ENCODE results near the gene CYLD.
A peak's percentile ranks its signal among the peaks of the same experiment; 100 is the strongest.

Gene CYLD

GRCh38 chr16:50731989-50732832 lies 9.7 kb upstream of the CYLD start:
- DNase-seq (ENCODE audit: low spot score): no peak
- TF ChIP-seq CTCF (IDR thresholded peaks at IDR 0.05; ENCODE audit: extremely low read depth, missing control alignments): no peak

DNA sequence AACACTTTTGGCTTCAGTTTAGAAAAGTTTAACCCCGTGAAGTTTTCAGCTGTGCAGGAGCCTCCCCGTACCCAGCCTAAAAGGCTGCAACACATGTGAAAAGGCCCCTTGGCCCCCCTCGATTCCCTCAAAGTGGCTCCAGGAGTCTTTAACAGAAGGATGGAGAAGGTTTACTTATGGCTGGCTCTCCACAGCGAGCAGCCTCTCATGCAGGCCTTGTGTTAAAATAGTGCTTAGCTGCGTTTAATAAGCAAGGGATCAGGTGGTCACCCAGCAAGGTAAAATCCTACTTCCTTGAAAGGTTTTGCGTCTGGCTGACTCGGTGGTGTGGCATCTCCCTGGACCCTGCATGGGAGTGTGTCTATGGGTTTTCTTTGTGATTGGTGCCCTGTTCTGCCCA lies 8.4 kb upstream of the CYLD start:
- TF ChIP-seq CTCF (IDR thresholded peaks at IDR 0.05; ENCODE audit: extremely low read depth, missing control alignments): no peak
- no peak for DNase-seq (ENCODE audit: low spot score)

GRCh38 chr16:50735629-50736122 lies 6.2 kb upstream of the CYLD start:
- no peak for TF ChIP-seq CTCF (IDR thresholded peaks at IDR 0.05; ENCODE audit: extremely low read depth, missing control alignments)
- peak; percentile 70 for DNase-seq (ENCODE audit: low spot score)

- no peak for DNase-seq (ENCODE audit: low spot score)
- TF ChIP-seq CTCF (IDR thresholded peaks at IDR 0.05; ENCODE audit: extremely low read depth, missing control alignments): no peak
Observed at GRCh38 chr16:50736448-50736847, 5.4 kb upstream of the CYLD start.

DNA sequence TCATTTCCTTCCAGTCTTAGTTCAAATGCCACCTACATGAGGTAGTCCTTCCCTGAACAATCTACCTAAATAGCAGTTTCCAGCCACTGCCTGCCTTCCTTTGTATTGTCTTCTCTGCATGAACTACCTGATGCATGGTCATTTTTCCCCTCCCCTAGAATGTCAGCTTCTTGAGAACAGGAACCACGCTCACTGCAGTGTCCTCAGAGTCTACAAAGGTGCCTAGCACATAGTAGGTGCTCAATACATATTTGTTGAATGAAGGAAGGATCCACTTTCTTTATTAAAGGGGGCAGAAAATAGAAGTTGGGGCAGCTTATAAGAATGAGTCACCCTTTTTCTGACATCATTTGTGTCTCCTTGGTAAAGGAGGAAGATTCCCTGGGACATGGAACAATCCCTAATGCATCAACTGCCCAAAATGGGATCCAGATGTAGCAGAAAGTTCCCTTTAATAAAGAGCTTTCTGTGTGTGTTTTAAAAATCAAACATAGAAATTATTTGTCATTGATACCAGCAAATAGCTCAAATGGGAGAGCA lies 4.4 kb upstream of the CYLD start:
- no peak for DNase-seq (ENCODE audit: low spot score)
- no peak for TF ChIP-seq CTCF (IDR thresholded peaks at IDR 0.05; ENCODE audit: extremely low read depth, missing control alignments)

GRCh38 chr16:50739031-50739430 lies 2.9 kb upstream of the CYLD start:
- no peak for DNase-seq (ENCODE audit: low spot score)
- no peak for TF ChIP-seq CTCF (IDR thresholded peaks at IDR 0.05; ENCODE audit: extremely low read depth, missing control alignments)

DNA sequence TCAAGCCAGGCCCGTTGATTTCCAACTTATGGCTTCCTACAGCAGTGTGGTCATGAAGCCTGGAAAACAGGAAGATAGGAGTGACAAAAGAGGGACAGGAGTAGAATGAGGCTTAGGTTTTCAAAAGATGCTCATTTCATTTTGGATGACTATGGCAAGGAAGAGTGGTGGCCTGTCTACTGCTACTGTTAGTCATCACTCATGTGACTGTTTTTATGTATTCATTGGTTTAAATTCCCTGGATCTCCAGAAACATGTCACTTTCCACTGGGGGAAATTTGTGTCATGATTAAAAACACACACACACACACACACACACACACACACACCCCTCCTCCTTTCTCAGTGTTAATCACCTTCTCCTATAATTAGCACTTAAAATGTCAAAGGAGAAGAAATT lies 1.1 kb upstream of the CYLD start:
- TF ChIP-seq CTCF (IDR thresholded peaks at IDR 0.05; ENCODE audit: extremely low read depth, missing control alignments): no peak
- DNase-seq (ENCODE audit: low spot score): no peak
